Lung (tissue), 12 donors: ENCODE data around the gene TTLL5. TPM values are rescaled to one million over a fixed set of nuclear protein-coding genes. Genes with fewer than 3 reads are reported as not detected.

Source experiments
- ATAC-seq: fragments of 200-7000 bp; cut with Tn5 transposase; one replicate; pipeline ENCODE4 v1.9.1; 2020; ENCODE audit warnings: moderate number of reproducible peaks; ENCODE audit not compliant: insufficient read depth, low FRiP score
- DNase-seq, 3 donors: peaks; one replicate each; pipeline ENCODE4 v3.0.0-alpha.2; 2013 to 2017
- H3K27ac ChIP-seq, 2 donors: one replicate each; pipeline ENCODE4 v1.5.1; 2013; ENCODE audit warnings: mild to moderate bottlenecking in 2 of 2, moderate library complexity in 2 of 2, control low read depth in 1 of 2, inconsistent platforms in 1 of 2, low read depth in 1 of 2, low read length in 1 of 2
- H3K27me3 ChIP-seq, 3 donors: one replicate each; pipeline ENCODE4 v1.5.1; 2013; ENCODE audit warnings: low read length in 2 of 3; ENCODE audit not compliant: control insufficient read depth in 3 of 3, insufficient read depth in 3 of 3
- H3K36me3 ChIP-seq, 4 donors: one replicate each; pipeline ENCODE4 v1.5.1; 2013; ENCODE audit warnings: low read length in 4 of 4, mild to moderate bottlenecking in 1 of 4, moderate library complexity in 1 of 4; ENCODE audit not compliant: control insufficient read depth in 4 of 4, insufficient read depth in 4 of 4
- H3K4me1 ChIP-seq, 5 donors: one replicate each; pipeline ENCODE4 v1.5.1; 2013; ENCODE audit warnings: low read length in 5 of 5, mild to moderate bottlenecking in 2 of 5, moderate library complexity in 1 of 5; ENCODE audit not compliant: control insufficient read depth in 5 of 5, insufficient read depth in 5 of 5
- H3K4me3 ChIP-seq: one replicate; pipeline ENCODE4 v1.5.1; 2013; ENCODE audit warnings: mild to moderate bottlenecking, control low read depth, moderate library complexity
- H3K9ac ChIP-seq, 2 donors: one replicate each; pipeline ENCODE4 v1.5.1; 2013; ENCODE audit warnings: low read length in 2 of 2, control low read depth in 1 of 2; ENCODE audit not compliant: insufficient read depth in 1 of 2
- H3K9me3 ChIP-seq, 4 donors: one replicate each; pipeline ENCODE4 v1.5.1; 2013; ENCODE audit warnings: low read length in 3 of 4, mild to moderate bottlenecking in 1 of 4, moderate library complexity in 1 of 4; ENCODE audit not compliant: control insufficient read depth in 4 of 4, insufficient read depth in 3 of 4
- CTCF ChIP-seq: IDR thresholded peaks from 2 replicates; pipeline ENCODE4 v1.5.1; 2012; ENCODE audit warnings: mild to moderate bottlenecking; ENCODE audit errors: control extremely low read depth, extremely low read depth
- WGBS, 2 donors: extraction: QIAGEN DNeasy Blood & Tissue Kit; methylation state at CpG; one replicate each; pipeline ENCODE4 v1.1.7; 2013; 5-methylcytosine and 5-hydroxymethylcytosine counted together
- polyA plus RNA-seq, 2 donors: library from polyadenylated mRNA; stranded (reverse); fragments of 200-250 nt; gene quantifications; one replicate each; pipeline ENCODE4 v1.2.1, GENCODE V29; 2013
- total RNA-seq, 2 donors: library from RNA; depleted of rRNA in 1 of 2; stranded (reverse); fragments of >200 nt in 1 of 2; gene quantifications; one replicate each; pipeline ENCODE4 v1.2.1, GENCODE V29; 2014 to 2021
- donor health status: control.
- donor health status: control.
- donor health status: Bipolar disorder and iron deficiency.
- donor health status: healthy.
- donor health status: DM: yes; HTN: yes; CAD: no.

TTLL5 gene
- total and polyA plus RNA-seq, 4 donors, result 10.3 to 58.6 (median 28.8) TPM

GRCh38 chr14:75645056-75645455, 16.0 kb upstream of the TTLL5 start:
- peaks cover 6 to 11% (median 9%) of the 10 kb centered on the region in 4 donors for H3K36me3 ChIP-seq
- H3K27me3 ChIP-seq, result no peaks in the 10 kb centered on the region
- H3K9me3 ChIP-seq, result no peaks in the 10 kb centered on the region
- ATAC-seq (no peak), DNase-seq (no peak)
- H3K4me3 ChIP-seq, result no peak overlapping the region
- TF ChIP-seq CTCF, result no peak
- H3K4me1 ChIP-seq, result peaks cover 0 to 14% (median 6%) of the 10 kb centered on the region in 5 donors
- H3K9ac ChIP-seq, result no peak overlapping the region
- no peak overlapping the region for H3K27ac ChIP-seq

GRCh38 chr14:75646762-75647161, 14.3 kb upstream of the TTLL5 start:
- no peak for DNase-seq

GRCh38 chr14:75647640-75648039, 13.4 kb upstream of the TTLL5 start:
- H3K27ac ChIP-seq, result peak overlapping the region; percentile 42 to 79
- DNase-seq (peak in 1 of 3 donors; percentile 46), ATAC-seq (no peak)
- 61 to 68% methylated on average over 3 of the region's 3 CpGs for WGBS, 2 donors
- peaks cover 6 to 32% (median 20%) of the 10 kb centered on the region in 4 donors for H3K36me3 ChIP-seq
- H3K9me3 ChIP-seq, result no peaks in the 10 kb centered on the region
- no peak overlapping the region for H3K4me3 ChIP-seq
- peaks cover 0 to 14% (median 6%) of the 10 kb centered on the region in 5 donors for H3K4me1 ChIP-seq
- TF ChIP-seq CTCF, result no peak
- no peak overlapping the region for H3K9ac ChIP-seq
- H3K27me3 ChIP-seq, result no peaks in the 10 kb centered on the region

More at GRCh38 chr14:75646762-75647161, 14.3 kb upstream of the TTLL5 start:
- TF ChIP-seq CTCF, result no peak
- Histone ChIP-seq H3K36me3 (peaks cover 6 to 24% (median 19%) of the 10 kb centered on the region in 4 donors), H3K4me1 (peaks cover 0 to 14% (median 6%) of the 10 kb centered on the region in 5 donors), H3K4me3 (no peak overlapping the region), H3K27me3 (no peaks in the 10 kb centered on the region), H3K9me3 (no peaks in the 10 kb centered on the region), H3K9ac (no peak overlapping the region), H3K27ac (peak overlapping the region in 1 of 2 donors; percentile 61)
- 72 to 79% methylated on average over 6 of the region's 6 CpGs for WGBS, 2 donors
- no peak for ATAC-seq
